Parathyroid adenoma (tissue), 2 donors: ENCODE results near the gene LTB4R2.

Experiments
- H2AFZ ChIP-seq: fragments of 300-600 bp; sonication (generic); one replicate; pipeline ENCODE4 v1.7.0; 2017; ENCODE audit warnings: antibody characterized with exemption, mild to moderate bottlenecking
- H3K27ac ChIP-seq: fragments of 300-600 bp; sonication (generic); one replicate; pipeline ENCODE4 v1.7.0; 2017
- H3K27me3 ChIP-seq: fragments of 300-600 bp; sonication (generic); one replicate; pipeline ENCODE4 v1.7.0; 2017; ENCODE audit warnings: low read length; ENCODE audit not compliant: control insufficient read depth, insufficient read depth
- H3K36me3 ChIP-seq: fragments of 300-600 bp; sonication (generic); one replicate; pipeline ENCODE4 v1.7.0; 2017; ENCODE audit warnings: low read length; ENCODE audit not compliant: control insufficient read depth, insufficient read depth
- H3K4me1 ChIP-seq: fragments of 300-600 bp; sonication (generic); one replicate; pipeline ENCODE4 v1.7.0; 2017; ENCODE audit warnings: control low read depth
- H3K4me2 ChIP-seq: fragments of 300-600 bp; sonication (generic); one replicate; pipeline ENCODE4 v1.7.0; 2017; ENCODE audit warnings: low read length
- H3K4me3 ChIP-seq: fragments of 300-600 bp; sonication (generic); one replicate; pipeline ENCODE4 v1.7.0; 2017; ENCODE audit warnings: low read depth, low read length
- H3K79me2 ChIP-seq: fragments of 300-600 bp; sonication (generic); one replicate; pipeline ENCODE4 v1.7.0; 2017; ENCODE audit warnings: control low read depth
- H3K9ac ChIP-seq: fragments of 300-600 bp; sonication (generic); one replicate; pipeline ENCODE4 v1.7.0; 2017; ENCODE audit warnings: mild to moderate bottlenecking
- H3K9me3 ChIP-seq: fragments of 300-600 bp; sonication (generic); one replicate; pipeline ENCODE4 v1.7.0; 2017; ENCODE audit warnings: low read length; ENCODE audit not compliant: control insufficient read depth
- TF ChIP-seq, protein P1 (sequence below): fragments of 300-600 bp; sonication (generic); IDR thresholded peaks from one replicate; pipeline ENCODE4 v1.7.0; 2017; ENCODE audit warnings: antibody characterized with exemption, mild to moderate bottlenecking
- donor health status: primary hyperparathyroidism.

Gene LTB4R2

DNA sequence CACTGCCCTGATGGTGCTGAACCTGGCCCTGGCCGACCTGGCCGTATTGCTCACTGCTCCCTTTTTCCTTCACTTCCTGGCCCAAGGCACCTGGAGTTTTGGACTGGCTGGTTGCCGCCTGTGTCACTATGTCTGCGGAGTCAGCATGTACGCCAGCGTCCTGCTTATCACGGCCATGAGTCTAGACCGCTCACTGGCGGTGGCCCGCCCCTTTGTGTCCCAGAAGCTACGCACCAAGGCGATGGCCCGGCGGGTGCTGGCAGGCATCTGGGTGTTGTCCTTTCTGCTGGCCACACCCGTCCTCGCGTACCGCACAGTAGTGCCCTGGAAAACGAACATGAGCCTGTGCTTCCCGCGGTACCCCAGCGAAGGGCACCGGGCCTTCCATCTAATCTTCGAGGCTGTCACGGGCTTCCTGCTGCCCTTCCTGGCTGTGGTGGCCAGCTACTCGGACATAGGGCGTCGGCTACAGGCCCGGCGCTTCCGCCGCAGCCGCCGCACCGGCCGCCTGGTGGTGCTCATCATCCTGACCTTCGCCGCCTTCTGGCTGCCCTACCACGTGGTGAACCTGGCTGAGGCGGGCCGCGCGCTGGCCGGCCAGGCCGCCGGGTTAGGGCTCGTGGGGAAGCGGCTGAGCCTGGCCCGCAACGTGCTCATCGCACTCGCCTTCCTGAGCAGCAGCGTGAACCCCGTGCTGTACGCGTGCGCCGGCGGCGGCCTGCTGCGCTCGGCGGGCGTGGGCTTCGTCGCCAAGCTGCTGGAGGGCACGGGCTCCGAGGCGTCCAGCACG, 6.1 kb downstream of the LTB4R2 start:
- Histone ChIP-seq H3K27me3 (no peaks in the 10 kb centered on the region), H3K9ac (no peak overlapping the region), H3K4me2 (no peak overlapping the region), H3K79me2 (no peaks in the 10 kb centered on the region), H3K36me3 (no peaks in the 10 kb centered on the region), H3K27ac (peak overlapping the region; percentile 47), H3K9me3 (no peaks in the 10 kb centered on the region), H2AFZ (no peak overlapping the region), H3K4me3 (no peak overlapping the region), H3K4me1 (no peaks in the 10 kb centered on the region)
- TF ChIP-seq, protein P1, sequence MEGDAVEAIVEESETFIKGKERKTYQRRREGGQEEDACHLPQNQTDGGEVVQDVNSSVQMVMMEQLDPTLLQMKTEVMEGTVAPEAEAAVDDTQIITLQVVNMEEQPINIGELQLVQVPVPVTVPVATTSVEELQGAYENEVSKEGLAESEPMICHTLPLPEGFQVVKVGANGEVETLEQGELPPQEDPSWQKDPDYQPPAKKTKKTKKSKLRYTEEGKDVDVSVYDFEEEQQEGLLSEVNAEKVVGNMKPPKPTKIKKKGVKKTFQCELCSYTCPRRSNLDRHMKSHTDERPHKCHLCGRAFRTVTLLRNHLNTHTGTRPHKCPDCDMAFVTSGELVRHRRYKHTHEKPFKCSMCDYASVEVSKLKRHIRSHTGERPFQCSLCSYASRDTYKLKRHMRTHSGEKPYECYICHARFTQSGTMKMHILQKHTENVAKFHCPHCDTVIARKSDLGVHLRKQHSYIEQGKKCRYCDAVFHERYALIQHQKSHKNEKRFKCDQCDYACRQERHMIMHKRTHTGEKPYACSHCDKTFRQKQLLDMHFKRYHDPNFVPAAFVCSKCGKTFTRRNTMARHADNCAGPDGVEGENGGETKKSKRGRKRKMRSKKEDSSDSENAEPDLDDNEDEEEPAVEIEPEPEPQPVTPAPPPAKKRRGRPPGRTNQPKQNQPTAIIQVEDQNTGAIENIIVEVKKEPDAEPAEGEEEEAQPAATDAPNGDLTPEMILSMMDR = no peak

DNA sequence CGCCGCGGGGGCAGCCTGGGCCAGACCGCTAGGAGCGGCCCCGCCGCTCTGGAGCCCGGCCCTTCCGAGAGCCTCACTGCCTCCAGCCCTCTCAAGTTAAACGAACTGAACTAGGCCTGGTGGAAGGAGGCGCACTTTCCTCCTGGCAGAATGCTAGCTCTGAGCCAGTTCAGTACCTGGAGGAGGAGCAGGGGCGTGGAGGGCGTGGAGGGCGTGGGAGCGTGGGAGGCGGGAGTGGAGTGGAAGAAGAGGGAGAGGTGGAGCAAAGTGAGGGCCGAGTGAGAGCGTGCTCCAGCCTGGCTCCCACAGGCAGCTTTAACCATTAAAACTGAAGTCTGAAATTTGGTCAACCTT, 6.6 kb downstream of the LTB4R2 start:
- Histone ChIP-seq H3K4me1 (no peaks in the 10 kb centered on the region), H3K27ac (peak overlapping the region; percentile 8), H2AFZ (no peak overlapping the region), H3K9me3 (no peaks in the 10 kb centered on the region), H3K9ac (no peak overlapping the region), H3K36me3 (no peaks in the 10 kb centered on the region), H3K4me2 (no peak overlapping the region), H3K27me3 (no peaks in the 10 kb centered on the region), H3K4me3 (no peak overlapping the region), H3K79me2 (no peaks in the 10 kb centered on the region)
- TF ChIP-seq, protein P1 = no peak

DNA sequence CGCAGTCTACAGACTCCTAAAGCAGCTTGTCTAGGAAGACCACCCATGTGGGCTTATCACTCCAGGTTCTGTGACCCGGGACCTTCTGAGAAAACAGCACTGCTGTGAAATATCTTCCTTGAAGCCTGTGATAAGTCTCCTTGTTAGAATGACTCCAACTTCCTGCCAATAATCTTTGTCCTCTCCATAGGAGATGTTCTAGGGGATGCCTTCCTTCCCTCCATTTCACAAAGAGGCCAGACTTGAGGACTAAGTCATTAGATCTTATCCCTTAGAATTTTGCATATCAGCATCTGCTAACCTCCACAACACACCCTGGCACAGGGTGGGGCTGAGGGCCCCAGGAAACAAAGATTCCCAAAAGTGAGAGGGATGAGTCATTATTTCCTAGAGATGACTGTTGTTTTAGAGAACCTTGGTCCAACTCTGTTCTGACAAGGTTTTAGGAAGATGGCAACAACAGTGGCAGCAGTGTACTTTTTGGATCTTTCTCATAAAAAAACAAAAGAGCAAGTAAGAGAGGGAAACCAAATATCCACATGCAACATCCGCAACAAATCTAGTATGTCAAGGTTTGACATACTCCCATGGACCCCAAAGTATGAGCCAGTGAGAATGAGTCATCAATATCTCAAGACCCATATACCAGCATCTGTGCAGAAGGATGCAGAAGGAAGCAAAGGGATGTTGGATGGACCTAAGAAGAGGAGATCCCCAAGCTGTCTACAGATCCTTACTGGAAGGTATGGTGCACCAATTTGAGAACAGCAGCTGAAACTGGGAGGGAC, 7.4 kb downstream of the LTB4R2 start:
- H3K27me3 ChIP-seq = no peaks in the 10 kb centered on the region
- H2AFZ ChIP-seq = no peak overlapping the region
- no peak overlapping the region for H3K4me3 ChIP-seq
- no peaks in the 10 kb centered on the region for H3K79me2 ChIP-seq
- H3K36me3 ChIP-seq = no peaks in the 10 kb centered on the region
- H3K4me2 ChIP-seq = no peak overlapping the region
- H3K4me1 ChIP-seq = no peaks in the 10 kb centered on the region
- H3K27ac ChIP-seq = no peak overlapping the region
- H3K9me3 ChIP-seq = no peaks in the 10 kb centered on the region
- no peak overlapping the region for H3K9ac ChIP-seq
- TF ChIP-seq, protein P1 = no peak

DNA sequence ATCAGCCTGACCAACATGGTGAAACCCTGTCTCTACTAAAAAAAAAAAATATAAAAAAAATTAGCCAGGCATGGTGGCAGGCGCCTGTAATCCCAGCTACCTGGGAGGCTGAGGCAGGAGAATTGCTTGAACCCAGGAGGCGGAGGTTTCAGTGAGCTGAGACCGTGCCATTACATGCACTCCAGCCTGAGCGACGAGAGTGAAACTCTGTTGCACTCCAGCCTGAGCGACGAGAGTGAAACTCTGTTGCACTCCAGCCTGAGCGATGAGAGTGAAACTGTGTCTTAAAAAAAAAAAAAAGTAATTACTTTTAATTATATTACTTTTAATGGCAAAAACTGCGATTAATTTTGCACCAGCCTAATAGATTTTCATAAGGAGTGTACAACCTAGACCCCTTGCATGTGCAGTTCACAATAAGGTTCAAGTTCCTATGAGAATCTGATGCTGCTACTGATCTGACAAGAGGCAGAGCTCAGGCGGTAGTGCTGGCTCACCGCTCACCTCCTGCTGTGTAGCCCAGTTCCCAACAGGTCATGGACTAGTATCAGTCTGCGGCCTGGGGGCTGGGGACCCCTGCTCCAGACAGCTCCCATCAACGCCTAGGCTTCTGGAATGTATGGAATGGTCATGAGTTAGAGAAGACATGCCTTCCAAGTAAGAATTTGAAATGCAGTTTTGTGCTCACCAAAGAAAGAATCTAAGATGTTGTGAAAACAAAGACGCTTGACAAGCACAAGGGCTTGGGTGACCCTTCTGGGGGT, 11.5 kb downstream of the LTB4R2 start:
- no peak overlapping the region for H3K4me2 ChIP-seq
- no peaks in the 10 kb centered on the region for H3K27me3 ChIP-seq
- H3K36me3 ChIP-seq = no peaks in the 10 kb centered on the region
- no peak overlapping the region for H3K27ac ChIP-seq
- TF ChIP-seq, protein P1 = no peak
- no peaks in the 10 kb centered on the region for H3K9me3 ChIP-seq
- no peak overlapping the region for H2AFZ ChIP-seq
- H3K9ac ChIP-seq = no peak overlapping the region
- no peaks in the 10 kb centered on the region for H3K4me1 ChIP-seq
- H3K79me2 ChIP-seq = no peaks in the 10 kb centered on the region
- H3K4me3 ChIP-seq = no peak overlapping the region
